IPS-20b (cell line): Measurements from ENCODE around the gene MRO.
"Not testable (repeated sequence)": the region's sequence is repeated elsewhere in the genome, so short reads cannot be mapped to it uniquely, and the experiment has no call there.

Experiments used
- H3K27ac ChIP-seq: one replicate; pipeline ENCODE4 v1.5.1; 2013; ENCODE audit warnings: low read length
- H3K27me3 ChIP-seq: 2 replicates; pipeline ENCODE4 v1.6.1; 2013; ENCODE audit warnings: mild to moderate bottlenecking, low read length, inconsistent platforms; ENCODE audit not compliant: insufficient read depth
- H3K36me3 ChIP-seq: 2 replicates; pipeline ENCODE4 v1.6.1; 2013; ENCODE audit warnings: low read depth, mild to moderate bottlenecking, inconsistent platforms, low read length, moderate library complexity; ENCODE audit not compliant: insufficient read depth
- H3K4me1 ChIP-seq: 2 replicates; pipeline ENCODE4 v1.6.1; 2013; ENCODE audit warnings: mild to moderate bottlenecking, control low read depth, inconsistent platforms, low read length, moderate library complexity; ENCODE audit not compliant: insufficient read depth
- H3K4me3 ChIP-seq: 2 replicates; pipeline ENCODE4 v1.5.1; 2013; ENCODE audit warnings: mild to moderate bottlenecking, low read length, inconsistent platforms
- H3K9ac ChIP-seq: 2 replicates; pipeline ENCODE4 v1.6.1; 2013; ENCODE audit warnings: low read depth, mild to moderate bottlenecking, inconsistent platforms, low read length, moderate library complexity
- H3K9me3 ChIP-seq: 2 replicates; pipeline ENCODE4 v1.6.1; 2013; ENCODE audit warnings: mild to moderate bottlenecking, low read depth, low read length, inconsistent platforms; ENCODE audit not compliant: insufficient read depth

Gene MRO

GRCh38 chr18:50790948-50791347 is 28.9 kb downstream of the MRO start:
- no peaks in the 10 kb centered on the region for H3K36me3 ChIP-seq
- no peaks in the 10 kb centered on the region for H3K9me3 ChIP-seq
- no peak overlapping the region for H3K4me3 ChIP-seq
- H3K4me1 ChIP-seq, result peaks cover 6% of the 10 kb centered on the region; the same call in 1 of the 2 replicates
- no peak overlapping the region for H3K9ac ChIP-seq
- no peak overlapping the region for H3K27ac ChIP-seq
- H3K27me3 ChIP-seq, result no peaks in the 10 kb centered on the region

GRCh38 chr18:50790241-50790640 is 29.6 kb downstream of the MRO start:
- Histone ChIP-seq H3K36me3 (no peaks in the 10 kb centered on the region), H3K9ac (no peak overlapping the region), H3K4me1 (peaks cover 6% of the 10 kb centered on the region; the same call in 1 of the 2 replicates), H3K27me3 (no peaks in the 10 kb centered on the region), H3K27ac (no peak overlapping the region), H3K4me3 (no peak overlapping the region), H3K9me3 (no peaks in the 10 kb centered on the region)

- no peak overlapping the region for H3K27ac ChIP-seq
- no peaks in the 10 kb centered on the region for H3K9me3 ChIP-seq
- no peak overlapping the region for H3K4me3 ChIP-seq
- H3K36me3 ChIP-seq, result no peaks in the 10 kb centered on the region
- H3K4me1 ChIP-seq, result peaks cover 6% of the 10 kb centered on the region; the same call in 1 of the 2 replicates
- no peak overlapping the region for H3K9ac ChIP-seq
- H3K27me3 ChIP-seq, result no peaks in the 10 kb centered on the region
Observed at GRCh38 chr18:50788284-50788683, 31.5 kb downstream of the MRO start.

- peaks cover 6% of the 10 kb centered on the region; the same call in 1 of the 2 replicates for H3K4me1 ChIP-seq
- H3K4me3 ChIP-seq, result no peak overlapping the region
- no peaks in the 10 kb centered on the region; the same call in 1 of the 2 replicates for H3K9me3 ChIP-seq
- H3K27ac ChIP-seq, result no peak overlapping the region
- no peak overlapping the region for H3K9ac ChIP-seq
- H3K36me3 ChIP-seq, result no peaks in the 10 kb centered on the region
- H3K27me3 ChIP-seq, result no peaks in the 10 kb centered on the region
Observed at GRCh38 chr18:50786864-50787263, 33.0 kb downstream of the MRO start.

GRCh38 chr18:50783553-50783952 is 36.3 kb downstream of the MRO start:
- Histone ChIP-seq H3K4me1 (peaks cover 5% of the 10 kb centered on the region; the same call in 1 of the 2 replicates), H3K27me3 (no peaks in the 10 kb centered on the region), H3K9ac (no peak overlapping the region), H3K4me3 (no peak overlapping the region), H3K9me3 (no peaks in the 10 kb centered on the region; the same call in 1 of the 2 replicates), H3K27ac (no peak overlapping the region), H3K36me3 (no peaks in the 10 kb centered on the region)

GRCh38 chr18:50779021-50779420 is 40.8 kb downstream of the MRO start:
- not testable (repeated sequence) for H3K4me3 ChIP-seq, H3K27me3 ChIP-seq, H3K9ac ChIP-seq, H3K9me3 ChIP-seq, H3K4me1 ChIP-seq, H3K36me3 ChIP-seq, H3K27ac ChIP-seq

GRCh38 chr18:50776383-50776782 is 43.4 kb downstream of the MRO start:
- no peaks in the 10 kb centered on the region for H3K9me3 ChIP-seq
- no peaks in the 10 kb centered on the region for H3K27me3 ChIP-seq
- H3K27ac ChIP-seq, result no peak overlapping the region

GRCh38 chr18:50775726-50776125 is 44.1 kb downstream of the MRO start:
- Histone ChIP-seq H3K9ac (no peak overlapping the region), H3K27ac (no peak overlapping the region), H3K9me3 (no peaks in the 10 kb centered on the region), H3K36me3 (no peaks in the 10 kb centered on the region), H3K27me3 (no peaks in the 10 kb centered on the region), H3K4me3 (no peak overlapping the region), H3K4me1 (peaks cover 3% of the 10 kb centered on the region; the same call in 1 of the 2 replicates)

More at GRCh38 chr18:50776383-50776782, 43.4 kb downstream of the MRO start:
- Histone ChIP-seq H3K9ac (no peak overlapping the region), H3K4me1 (peaks cover 3% of the 10 kb centered on the region; the same call in 1 of the 2 replicates), H3K36me3 (no peaks in the 10 kb centered on the region), H3K4me3 (no peak overlapping the region)

GRCh38 chr18:50775207-50775606 is 44.6 kb downstream of the MRO start:
- no peak overlapping the region for H3K27ac ChIP-seq
- H3K4me1 ChIP-seq, result peaks cover under 1% of the 10 kb centered on the region; the same call in 1 of the 2 replicates
- H3K36me3 ChIP-seq, result no peaks in the 10 kb centered on the region
- H3K9ac ChIP-seq, result no peak overlapping the region
- H3K9me3 ChIP-seq, result peaks cover 3% of the 10 kb centered on the region; the same call in 1 of the 2 replicates
- no peak overlapping the region for H3K4me3 ChIP-seq
- H3K27me3 ChIP-seq, result no peaks in the 10 kb centered on the region

GRCh38 chr18:50769463-50769862 is 50.4 kb downstream of the MRO start:
- Histone ChIP-seq H3K27ac (no peak overlapping the region), H3K9ac (no peak overlapping the region), H3K36me3 (no peaks in the 10 kb centered on the region), H3K9me3 (peaks cover 12% of the 10 kb centered on the region), H3K27me3 (no peaks in the 10 kb centered on the region), H3K4me3 (no peak overlapping the region), H3K4me1 (no peaks in the 10 kb centered on the region)

- no peaks in the 10 kb centered on the region for H3K4me1 ChIP-seq
- H3K9me3 ChIP-seq, result no peaks in the 10 kb centered on the region
- no peak overlapping the region for H3K4me3 ChIP-seq
- no peaks in the 10 kb centered on the region for H3K27me3 ChIP-seq
- H3K36me3 ChIP-seq, result no peaks in the 10 kb centered on the region
- H3K9ac ChIP-seq, result no peak overlapping the region
- H3K27ac ChIP-seq, result no peak overlapping the region
Observed at GRCh38 chr18:50757358-50757757, 62.5 kb downstream of the MRO start.

GRCh38 chr18:50754297-50754696 is 65.5 kb downstream of the MRO start:
- H3K36me3 ChIP-seq, result no peaks in the 10 kb centered on the region
- no peaks in the 10 kb centered on the region for H3K9me3 ChIP-seq
- H3K9ac ChIP-seq, result no peak overlapping the region
- H3K4me3 ChIP-seq, result no peak overlapping the region
- peaks cover 10% of the 10 kb centered on the region; the same call in 1 of the 2 replicates for H3K4me1 ChIP-seq
- no peaks in the 10 kb centered on the region for H3K27me3 ChIP-seq
- H3K27ac ChIP-seq, result no peak overlapping the region
